Activated CD8-positive, alpha-beta memory T cell treated with anti-CD3 and anti-CD28 coated beads, Interleukin-2, amount 10 ng/mL, durations not matched to agents 7 days and 5 days (primary cell): Measurements from ENCODE around the gene NADK. TPM values are rescaled to one million over a fixed set of nuclear protein-coding genes. Genes with fewer than 3 reads are reported as not detected.
"Not testable (repeated sequence)": the region's sequence is repeated elsewhere in the genome, so short reads cannot be mapped to it uniquely, and the experiment has no call there.

Experiments
- ATAC-seq: fragments of 150-1000 bp; cut with Tn5 transposase; one replicate; pipeline ENCODE4 v1.10.0; 2021; ENCODE audit warnings: moderate library complexity
- CTCF ChIA-PET: fragments of 350-600 bp; sonication (Branson Sonifier 250); formaldehyde crosslinking; loops from one replicate; lab custom pipeline; 2021; ENCODE audit warnings: antibody characterized with exemption; lab: Charles Lee
- DNase-seq: peaks from one replicate; pipeline ENCODE4 v3.0.0-alpha.2; 2020
- H3K27ac Mint-ChIP-seq: one replicate; pipeline ENCODE4 v1.8.0; 2021; ENCODE audit warnings: mild to moderate bottlenecking, mixed read lengths
- H3K27me3 Mint-ChIP-seq: one replicate; pipeline ENCODE4 v1.8.0; 2021; ENCODE audit warnings: mixed read lengths
- H3K36me3 Mint-ChIP-seq: one replicate; pipeline ENCODE4 v1.8.0; 2021; ENCODE audit warnings: mild to moderate bottlenecking, mixed read lengths
- H3K4me1 Mint-ChIP-seq: one replicate; pipeline ENCODE4 v1.8.0; 2021; ENCODE audit warnings: mixed read lengths
- H3K4me3 Mint-ChIP-seq: one replicate; pipeline ENCODE4 v1.8.0; 2021; ENCODE audit warnings: mild to moderate bottlenecking, moderate library complexity, mixed read lengths
- H3K9me3 Mint-ChIP-seq: one replicate; pipeline ENCODE4 v1.8.0; 2022; ENCODE audit warnings: low read depth, mixed read lengths
- total RNA-seq, 2 experiments: library from RNA; stranded (reverse); gene quantifications; one replicate each; pipeline ENCODE4 v1.2.3, GENCODE V29; 2021

Gene NADK
- total RNA-seq, 2 experiments from 2014 or later, result 97.9 to 100 TPM

- H3K9me3 Mint-ChIP-seq, result not testable (repeated sequence)
Measured at GRCh38 chr1:1741013-1741412, 37.3 kb downstream of the NADK start.

GRCh38 chr1:1738799-1739337, 39.4 kb downstream of the NADK start:
- H3K4me3 Mint-ChIP-seq, H3K27ac Mint-ChIP-seq, DNase-seq, H3K36me3 Mint-ChIP-seq, CTCF ChIA-PET, H3K4me1 Mint-ChIP-seq, H3K27me3 Mint-ChIP-seq, H3K9me3 Mint-ChIP-seq: not testable (repeated sequence)
- peak; percentile 73 for ATAC-seq

More at GRCh38 chr1:1741013-1741412, 37.3 kb downstream of the NADK start:
- H3K27me3 Mint-ChIP-seq, CTCF ChIA-PET, H3K36me3 Mint-ChIP-seq, ATAC-seq, H3K4me1 Mint-ChIP-seq, DNase-seq, H3K27ac Mint-ChIP-seq, H3K4me3 Mint-ChIP-seq: not testable (repeated sequence)

GRCh38 chr1:1737675-1738590, 40.3 kb downstream of the NADK start:
- CTCF ChIA-PET, result not testable (repeated sequence)

GRCh38 chr1:1732381-1732780, 45.9 kb downstream of the NADK start:
- H3K36me3 Mint-ChIP-seq, result peaks cover 15% of the 10 kb centered on the region
- ATAC-seq, result no peak
- no peak for DNase-seq
- H3K27ac Mint-ChIP-seq, result no peak overlapping the region
- no peak overlapping the region for H3K4me3 Mint-ChIP-seq
- no peaks in the 10 kb centered on the region for H3K27me3 Mint-ChIP-seq
- CTCF ChIA-PET, result no interaction called here
- H3K4me1 Mint-ChIP-seq, result peaks cover 18% of the 10 kb centered on the region
- H3K9me3 Mint-ChIP-seq, result no peaks in the 10 kb centered on the region

More at GRCh38 chr1:1737675-1738590, 40.3 kb downstream of the NADK start:
- H3K4me1 Mint-ChIP-seq, DNase-seq, H3K9me3 Mint-ChIP-seq, H3K27me3 Mint-ChIP-seq, H3K4me3 Mint-ChIP-seq, H3K36me3 Mint-ChIP-seq: not testable (repeated sequence)
- peak; percentile 23 for ATAC-seq
- H3K27ac Mint-ChIP-seq, result peak overlapping the region; percentile 57

GRCh38 chr1:1730870-1731269, 47.4 kb downstream of the NADK start:
- Mint-ChIP-seq H3K27me3 (no peaks in the 10 kb centered on the region), H3K4me1 (peaks cover 18% of the 10 kb centered on the region), H3K27ac (no peak overlapping the region), H3K9me3 (no peaks in the 10 kb centered on the region), H3K36me3 (peaks cover 15% of the 10 kb centered on the region), H3K4me3 (no peak overlapping the region)
- DNase-seq (no peak), ATAC-seq (no peak)
- CTCF ChIA-PET, result no interaction called here

GRCh38 chr1:1730230-1730629, 48.0 kb downstream of the NADK start:
- ATAC-seq, CTCF ChIA-PET, H3K27me3 Mint-ChIP-seq, DNase-seq, H3K4me3 Mint-ChIP-seq, H3K9me3 Mint-ChIP-seq: not testable (repeated sequence)
- H3K27ac Mint-ChIP-seq, result peak overlapping the region; percentile 59
- peaks cover 18% of the 10 kb centered on the region for H3K4me1 Mint-ChIP-seq
- H3K36me3 Mint-ChIP-seq, result peaks cover 13% of the 10 kb centered on the region

- peak overlapping the region; percentile 95 for H3K27ac Mint-ChIP-seq
- peaks cover 22% of the 10 kb centered on the region for H3K4me1 Mint-ChIP-seq
- not testable (repeated sequence) for H3K27me3 Mint-ChIP-seq, H3K9me3 Mint-ChIP-seq, DNase-seq, H3K4me3 Mint-ChIP-seq, ATAC-seq
- CTCF ChIA-PET, result interaction anchor here (0.6 to 1.1 kb wide), 2 partner anchors 107 to 176 kb away, joined by 3 to 4 read pairs; no protein-coding TSS in a partner anchor
- H3K36me3 Mint-ChIP-seq, result peaks cover 13% of the 10 kb centered on the region
Measured at GRCh38 chr1:1729116-1729816, 49.0 kb downstream of the NADK start.

GRCh38 chr1:1728308-1729005, 49.8 kb downstream of the NADK start:
- peak; percentile 87 for DNase-seq
- Mint-ChIP-seq H3K4me1 (peaks cover 22% of the 10 kb centered on the region), H3K4me3 (peak overlapping the region; percentile 42), H3K27ac (peak overlapping the region; percentile 95), H3K36me3 (peaks cover 13% of the 10 kb centered on the region)
- not testable (repeated sequence) for H3K27me3 Mint-ChIP-seq, ATAC-seq, H3K9me3 Mint-ChIP-seq
- CTCF ChIA-PET, result interaction anchor here (1.1 kb wide), 1 partner anchor 177 kb away, joined by 3 read pairs; no protein-coding TSS in a partner anchor

- H3K36me3 Mint-ChIP-seq, DNase-seq, H3K9me3 Mint-ChIP-seq, ATAC-seq, H3K27ac Mint-ChIP-seq, H3K4me3 Mint-ChIP-seq, CTCF ChIA-PET, H3K27me3 Mint-ChIP-seq: not testable (repeated sequence)
- H3K4me1 Mint-ChIP-seq, result peaks cover 22% of the 10 kb centered on the region
Measured at GRCh38 chr1:1727131-1727651, 51.1 kb downstream of the NADK start.

GRCh38 chr1:1726088-1726487, 52.2 kb downstream of the NADK start:
- H3K9me3 Mint-ChIP-seq, ATAC-seq, H3K27me3 Mint-ChIP-seq, H3K4me3 Mint-ChIP-seq, CTCF ChIA-PET, DNase-seq: not testable (repeated sequence)
- Mint-ChIP-seq H3K4me1 (peaks cover 28% of the 10 kb centered on the region), H3K36me3 (peaks cover 12% of the 10 kb centered on the region), H3K27ac (peak overlapping the region; percentile 57)

GRCh38 chr1:1724035-1724864, 54.0 kb downstream of the NADK start, which contains the start of gene CDK11A:
Gene CDK11A (minus strand): TSS chr1:1724357. CDS start chr1:1722818, 1,539 bp downstream.
- CTCF ChIA-PET, result interaction anchor here (0.9 to 1.3 kb wide), 2 partner anchors 22 to 56 kb away, joined by 3 to 4 read pairs; no protein-coding TSS in a partner anchor
- Mint-ChIP-seq H3K4me3 (peak within 1 kb of the TSS; percentile 89), H3K36me3 (peaks cover 16% of the 10 kb centered on the region), H3K27ac (peak within 1 kb of the TSS; percentile 96), H3K4me1 (peaks cover 24% of the 10 kb centered on the region)
- not testable (repeated sequence) for H3K27me3 Mint-ChIP-seq, H3K9me3 Mint-ChIP-seq
- peak; percentile 96 for ATAC-seq
- peak; percentile 100 for DNase-seq

GRCh38 chr1:1721201-1721600, 57.1 kb downstream of the NADK start:
- Mint-ChIP-seq H3K9me3 (no peaks in the 10 kb centered on the region), H3K27ac (no peak overlapping the region), H3K36me3 (peaks cover 26% of the 10 kb centered on the region), H3K27me3 (no peaks in the 10 kb centered on the region), H3K4me3 (no peak overlapping the region), H3K4me1 (peaks cover 14% of the 10 kb centered on the region)
- DNase-seq (no peak), ATAC-seq (no peak)
- CTCF ChIA-PET, result no interaction called here
